HepG2 (cell line): ENCODE results near the gene CDK5RAP1. TPM values are rescaled to one million over a fixed set of nuclear protein-coding genes. Genes with fewer than 3 reads are reported as not detected.

Experiments
- ATAC-seq: fragments of 200-7000 bp; cut with Tn5 transposase; 3 replicates; pipeline ENCODE4 v1.9.1; 2020; ENCODE audit warnings: mild to moderate bottlenecking, moderate library complexity
- BruUV-seq: library from RNA; stranded (reverse); fragments of 400-500 nt; replicated peaks from 2 replicates; lab custom pipeline; 2021; lab: Mats Ljungman, UMichigan
- CTCF ChIA-PET: fragments of 300-600 bp; formaldehyde crosslinking; extraction: SDS; loops from one replicate; lab custom pipeline; 2021; ENCODE audit warnings: low total read pairs, inconsistent platforms, low intra/inter-chr PET ratio; lab: Yijun Ruan, JAX
- POLR2A ChIA-PET: fragments of 350-600 bp; sonication (Branson Sonifier 250); formaldehyde crosslinking; loops from one replicate; lab custom pipeline; 2020; ENCODE audit warnings: antibody characterized with exemption, inconsistent platforms; lab: Yijun Ruan, JAX
- DNase-seq: peaks from one replicate; pipeline ENCODE4 v3.0.0-alpha.2; 2015; ENCODE audit warnings: low spot score
- FAIRE-seq: peaks from 3 replicates; lab custom pipeline; 2011; peaks lifted over from hg19 to GRCh38; lab: Jason Lieb, UNC
- H2AFZ ChIP-seq: one replicate; pipeline ENCODE4 v1.6.1; 2011; ENCODE audit warnings: low read length, inconsistent platforms
- H3K27ac ChIP-seq: fragments of 300-600 bp; 3 replicates; pipeline ENCODE4 v1.8.0; 2011; ENCODE audit warnings: mixed run types, mild to moderate bottlenecking, mixed read lengths, low read length, inconsistent platforms; ENCODE audit not compliant: insufficient read depth; ENCODE audit errors: extremely low read length
- H3K27me3 ChIP-seq, 2 experiments: fragments of 200-600 bp in 1 of 2; 2 replicates in 1 of 2; 3 replicates in 1 of 2; pipeline versions ENCODE4 v1.6.0 to v1.8.0; 2011; ENCODE audit warnings: low read length in 2 of 2, mild to moderate bottlenecking in 2 of 2, moderate library complexity in 2 of 2, inconsistent platforms in 1 of 2; ENCODE audit not compliant: insufficient read depth in 2 of 2, control insufficient read depth in 1 of 2
- H3K36me3 ChIP-seq, 2 experiments: fragments of 200-600 bp in 1 of 2; replicated peaks in 1 of 2; 2 replicates in 1 of 2; 3 replicates in 1 of 2; pipeline versions ENCODE4 v1.5.1 to v1.8.0; 2011; ENCODE audit warnings: low read length in 2 of 2, inconsistent platforms in 1 of 2; ENCODE audit not compliant: insufficient read depth in 2 of 2, control insufficient read depth in 1 of 2
- H3K4me1 ChIP-seq: 2 replicates; pipeline ENCODE4 v1.5.1; 2012; ENCODE audit warnings: low read length, inconsistent platforms; ENCODE audit not compliant: insufficient read depth
- H3K4me2 ChIP-seq: 2 replicates; pipeline ENCODE4 v1.6.0; 2011; ENCODE audit warnings: low read depth, low read length, inconsistent platforms
- H3K4me3 ChIP-seq, 3 experiments: fragments of 200-600 bp in 1 of 3; sonication (generic), shearing (Covaris generic) in 1 of 3; replicated peaks in 1 of 3; 2 replicates each; pipeline ENCODE4 v1.5.1; 2011 to 2016; ENCODE audit warnings: low read length in 3 of 3, inconsistent platforms in 2 of 3, low read depth in 2 of 3, mild to moderate bottlenecking in 2 of 3, control low read depth in 1 of 3, mixed read lengths in 1 of 3; ENCODE audit not compliant: insufficient read depth in 1 of 3
- H3K79me2 ChIP-seq: one replicate; pipeline ENCODE4 v1.6.1; 2011; ENCODE audit warnings: low read length, inconsistent platforms; ENCODE audit not compliant: insufficient read depth
- H3K9ac ChIP-seq: 2 replicates; pipeline ENCODE4 v1.6.0; 2011; ENCODE audit warnings: mild to moderate bottlenecking, low read depth, low read length, inconsistent platforms; ENCODE audit not compliant: insufficient read depth
- H3K9me3 ChIP-seq: 2 replicates; pipeline ENCODE4 v1.5.1; 2012; ENCODE audit warnings: mild to moderate bottlenecking, low read length
- H4K20me1 ChIP-seq: 2 replicates; pipeline ENCODE4 v1.6.0; 2011; ENCODE audit warnings: inconsistent platforms, mild to moderate bottlenecking, low read length, moderate library complexity; ENCODE audit not compliant: insufficient read depth
- ARNT ChIP-seq: fragments of 450-650 bp; IDR thresholded peaks from 2 replicates; pipeline ENCODE4 v1.6.1; 2017
- CC2D1A ChIP-seq: sonication (generic); formaldehyde crosslinking; IDR thresholded peaks from 2 replicates; pipeline ENCODE4 v1.8.1; 2023; ENCODE audit warnings: mild to moderate bottlenecking, missing genetic modification reagents
- CCAR2 ChIP-seq: fragments of 200-400 bp; formaldehyde crosslinking; optimal IDR thresholded peaks from 2 replicates; pipeline ENCODE3; 2018; ENCODE audit warnings: low read depth, mild to moderate bottlenecking, low read length, moderate library complexity
- ELF1 ChIP-seq: sonication (generic); formaldehyde crosslinking; IDR thresholded peaks from 2 replicates; pipeline ENCODE4 v1.4.0; 2020; ENCODE audit warnings: missing genetic modification reagents
- FOXK2 ChIP-seq: fragments of 450-650 bp; IDR thresholded peaks from 2 replicates; pipeline ENCODE4 v1.6.1; 2016
- JARID2 ChIP-seq: sonication (generic); formaldehyde crosslinking; IDR thresholded peaks from 2 replicates; pipeline ENCODE4 v1.8.1; 2023; ENCODE audit warnings: missing genetic modification reagents, inconsistent platforms; ENCODE audit not compliant: insufficient replicate concordance
- MYPOP ChIP-seq: sonication (generic); formaldehyde crosslinking; IDR thresholded peaks from 2 replicates; pipeline ENCODE4 v1.8.1; 2023; ENCODE audit warnings: mild to moderate bottlenecking, moderate library complexity, missing genetic modification reagents
- SRSF4 ChIP-seq: fragments of 200-400 bp; formaldehyde crosslinking; IDR thresholded peaks from one replicate; pipeline ENCODE4 v1.6.1; 2018; ENCODE audit warnings: mild to moderate bottlenecking, low read depth, low read length, moderate library complexity; ENCODE audit not compliant: poor library complexity, severe bottlenecking
- ZGPAT ChIP-seq: IDR thresholded peaks from 2 replicates; pipeline ENCODE4 v1.6.1; 2016; ENCODE audit warnings: mild to moderate bottlenecking
- ZMYM4 ChIP-seq: sonication (generic); formaldehyde crosslinking; IDR thresholded peaks from 2 replicates; pipeline ENCODE4 v1.8.1; 2023; ENCODE audit warnings: mild to moderate bottlenecking, missing genetic modification reagents
- ZNF124 ChIP-seq: sonication (generic); formaldehyde crosslinking; IDR thresholded peaks from 2 replicates; pipeline ENCODE4 v1.4.0; 2020; ENCODE audit warnings: missing genetic modification reagents
- ZNF264 ChIP-seq: sonication (generic); formaldehyde crosslinking; IDR thresholded peaks from 2 replicates; pipeline ENCODE4 v1.4.0; 2020; ENCODE audit warnings: missing genetic modification reagents
- ZNF354B ChIP-seq: sonication (generic); formaldehyde crosslinking; IDR thresholded peaks from 2 replicates; pipeline ENCODE4 v1.8.0; 2022; ENCODE audit warnings: mild to moderate bottlenecking, missing genetic modification reagents
- ZNF607 ChIP-seq: sonication (generic); formaldehyde crosslinking; IDR thresholded peaks from 2 replicates; pipeline ENCODE4 v1.5.1; 2020; ENCODE audit warnings: missing genetic modification reagents, mild to moderate bottlenecking, borderline replicate concordance
- ZNF883 ChIP-seq: sonication (generic); formaldehyde crosslinking; IDR thresholded peaks from 2 replicates; pipeline ENCODE4 v1.5.1; 2020; ENCODE audit warnings: mild to moderate bottlenecking, missing genetic modification reagents; ENCODE audit errors: not compliant biosample characterization
- WGBS: methylation state at CpG from one replicate; pipeline ENCODE4 v1.1.6; 2017; ENCODE audit warnings: low lambda C conversion rate; 5-methylcytosine and 5-hydroxymethylcytosine counted together
- in situ Hi-C: cut with HindIII; loops from 2 replicates; pipeline ENCODE4 v1.10.0; 2017; ENCODE audit warnings: low pct_unique_long_range_greater_than_20kb; ENCODE audit not compliant: extremely low pct_ligation_motif_present
- intact Hi-C: fragments of 100-400 bp; cut with micrococcal nuclease; formaldehyde crosslinking; loops from one replicate; pipeline ENCODE4 v1.10.0; 2022; ENCODE audit not compliant: unreplicated experiment
- polyA plus RNA-seq, 8 experiments: library from polyadenylated mRNA; depleted of rRNA in 3 of 8; stranded (reverse) in 7 of 8; unstranded in 1 of 8; fragments of >200 nt; fragmentation: Illumina TruSeq in 4 of 8; extraction: Trizol in 4 of 8; gene quantifications; 2 replicates each; pipeline versions ENCODE4 v1.2.1 to v1.2.3, GENCODE V29; 2011 to 2016; ENCODE audit warnings: low read depth in 4 of 8, missing spikeins in 1 of 8, mixed read lengths in 1 of 8; ENCODE audit not compliant: insufficient read depth in 1 of 8
- total RNA-seq, 5 experiments: library from RNA; depleted of rRNA; stranded (reverse); fragments of >200 nt; fragmentation: Illumina TruSeq; extraction: Trizol; gene quantifications; 2 replicates each; pipeline ENCODE4 v1.2.3, GENCODE V29; 2016; ENCODE audit warnings: low read depth in 1 of 5
- TF ChIP-seq, protein P1 (sequence below): sonication (generic); formaldehyde crosslinking; IDR thresholded peaks from 2 replicates; pipeline ENCODE4 v1.4.0; 2020; ENCODE audit warnings: mild to moderate bottlenecking, missing genetic modification reagents

The CDK5RAP1 gene
- total and polyA plus RNA-seq, 2 of the 13 experiments (the other 11 are each of a cell fraction or from before 2014, with no cell fraction given) = 53.6 to 98.2 TPM

DNA sequence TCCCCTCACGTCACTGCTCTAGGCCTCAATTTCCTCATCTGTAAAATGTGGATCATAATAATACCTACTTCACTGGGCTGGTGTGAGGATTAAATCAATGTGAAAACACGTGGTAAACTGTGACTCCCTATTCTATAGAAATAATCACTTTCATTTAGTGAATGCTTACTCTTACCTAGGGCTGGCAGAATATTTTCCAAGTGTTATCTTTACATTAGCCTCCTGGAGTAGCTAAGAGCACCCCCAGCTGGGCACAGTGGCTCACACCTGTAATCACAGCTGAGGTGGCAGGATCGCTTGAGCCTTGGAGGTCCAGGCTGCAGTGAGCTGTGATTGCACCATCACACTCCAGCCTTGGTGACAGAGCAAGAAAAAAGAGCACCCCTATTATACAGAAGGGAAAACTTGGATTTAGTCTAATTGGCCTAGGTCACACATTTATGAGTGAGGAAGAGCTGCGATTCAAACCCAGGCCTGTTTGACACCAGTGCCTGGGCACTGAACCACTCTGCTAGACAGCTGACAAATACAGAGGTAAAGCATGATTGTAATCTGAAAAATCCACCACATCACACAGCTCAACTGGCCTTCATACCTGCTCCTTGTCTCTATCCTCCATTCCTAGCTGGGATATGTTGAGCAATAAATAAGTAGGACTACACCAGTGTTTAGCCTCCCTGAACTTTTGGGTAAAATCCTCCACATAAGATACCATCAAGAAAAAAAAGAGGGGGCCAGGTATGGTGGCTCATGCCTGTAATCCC is 43.7 kb upstream of the CDK5RAP1 start (continued):
- peak; percentile 13 for TF ChIP-seq ZNF883 (CRISPR knock-in tag)
- TF ChIP-seq ZNF354B (CRISPR knock-in tag) = no peak
- no peak for TF ChIP-seq ZGPAT (CRISPR knock-in tag)

- ATAC-seq (peak; percentile 85), DNase-seq (peak; percentile 92), FAIRE-seq (no peak)
- H3K27me3 ChIP-seq = peaks cover 0 to 10% of the 10 kb centered on the region in 2 experiments; a peak in 2 of 5 replicates
- H3K36me3 ChIP-seq = no peaks in the 10 kb centered on the region
- peak within 1 kb of the TSS; percentile 45 for H3K27ac ChIP-seq
- peak within 1 kb of the TSS; percentile 51 for H2AFZ ChIP-seq
- peak within 1 kb of the TSS; percentile 66 for H3K9ac ChIP-seq
- intact Hi-C loops = loop anchor here (1.0 to 10.0 kb wide), 3 partner anchors 43 to 291 kb away; partner anchors contain the start of genes CDK5RAP1 and ZNF341
- CTCF ChIA-PET = interaction anchor here (1.2 kb wide), 1 partner anchor 42 kb away, joined by 4 read pairs; no protein-coding TSS in a partner anchor
- WGBS = 1% methylated on average over 30 of the region's 75 CpGs
- POLR2A ChIA-PET = interaction anchor here (0.6 to 4.4 kb wide), 23 partner anchors 10 to 669 kb away, joined by 3 to 36 read pairs (median 4); partner anchors contain the start of genes CBFA2T2, CDK5RAP1, EIF2S2 and RALY
- H3K79me2 ChIP-seq = no peaks in the 10 kb centered on the region
- H3K4me1 ChIP-seq = peaks cover 54% of the 10 kb centered on the region
- peak within 1 kb of the TSS; percentile 99 for H3K4me2 ChIP-seq
- H3K9me3 ChIP-seq = no peaks in the 10 kb centered on the region
- no TSS peak for BruUV-seq
- in situ Hi-C loops = no loop called here
- no peaks in the 10 kb centered on the region for H4K20me1 ChIP-seq
- peak within 1 kb of the TSS; percentile 64 to 95 (median 72) for H3K4me3 ChIP-seq
- 0 out of 2 replicates have a peak, but pooled peaks have one; percentile 10 for TF ChIP-seq ELF1 (CRISPR knock-in tag)
- TF ChIP-seq ZNF264 (CRISPR knock-in tag) = no peak
- no peak for TF ChIP-seq JARID2 (CRISPR knock-in tag)
- TF ChIP-seq, protein P1, sequence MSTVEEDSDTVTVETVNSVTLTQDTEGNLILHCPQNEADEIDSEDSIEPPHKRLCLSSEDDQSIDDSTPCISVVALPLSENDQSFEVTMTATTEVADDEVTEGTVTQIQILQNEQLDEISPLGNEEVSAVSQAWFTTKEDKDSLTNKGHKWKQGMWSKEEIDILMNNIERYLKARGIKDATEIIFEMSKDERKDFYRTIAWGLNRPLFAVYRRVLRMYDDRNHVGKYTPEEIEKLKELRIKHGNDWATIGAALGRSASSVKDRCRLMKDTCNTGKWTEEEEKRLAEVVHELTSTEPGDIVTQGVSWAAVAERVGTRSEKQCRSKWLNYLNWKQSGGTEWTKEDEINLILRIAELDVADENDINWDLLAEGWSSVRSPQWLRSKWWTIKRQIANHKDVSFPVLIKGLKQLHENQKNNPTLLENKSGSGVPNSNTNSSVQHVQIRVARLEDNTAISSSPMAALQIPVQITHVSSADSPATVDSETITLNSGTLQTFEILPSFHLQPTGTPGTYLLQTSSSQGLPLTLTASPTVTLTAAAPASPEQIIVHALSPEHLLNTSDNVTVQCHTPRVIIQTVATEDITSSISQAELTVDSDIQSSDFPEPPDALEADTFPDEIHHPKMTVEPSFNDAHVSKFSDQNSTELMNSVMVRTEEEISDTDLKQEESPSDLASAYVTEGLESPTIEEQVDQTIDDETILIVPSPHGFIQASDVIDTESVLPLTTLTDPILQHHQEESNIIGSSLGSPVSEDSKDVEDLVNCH (CRISPR knock-in tag) = no peak
- TF ChIP-seq MYPOP (CRISPR knock-in tag) = peak; percentile 69; the same call in 1 of the 2 replicates
- TF ChIP-seq ZMYM4 (CRISPR knock-in tag) = peak; percentile 37; the same call in 1 of the 2 replicates
- no peak for TF ChIP-seq ARNT
- no peak for TF ChIP-seq FOXK2
- no peak for TF ChIP-seq CCAR2
- no peak for TF ChIP-seq CC2D1A (CRISPR knock-in tag)
- TF ChIP-seq ZNF124 (CRISPR knock-in tag) = no peak
- TF ChIP-seq SRSF4 = no peak
- peak; percentile 33; the same call in 1 of the 2 replicates for TF ChIP-seq ZNF607 (CRISPR knock-in tag)
These were observed 42.4 kb upstream of the CDK5RAP1 start, which contains the start of gene SNTA1 for GRCh38 chr20:33443512-33444239. TSS of gene SNTA1 (minus strand) at chr20:33443763. CDS start at chr20:33443620, 143 bp downstream.
